Pulmonary artery endothelial cell (primary cell): ENCODE results near the gene ACP4. TPM values are rescaled to one million over a fixed set of nuclear protein-coding genes. Genes with fewer than 3 reads are reported as not detected.

Source experiments
- DNase-seq: peaks from one replicate; pipeline ENCODE4 v3.0.0-alpha.2; 2011; ENCODE audit warnings: low read depth, low spot score
- total RNA-seq: library from RNA; depleted of rRNA; stranded (reverse); fragments of >200 nt; gene quantifications from 2 replicates; pipeline ENCODE4 v1.2.3, GENCODE V29; 2014

Gene ACP4
- total RNA-seq, 1 donor from 2014 or later, result not detected

GRCh38 chr19:50842130-50842529 is 51.9 kb downstream of the ACP4 start:
- no peak for DNase-seq

- no peak for DNase-seq
Measured at GRCh38 chr19:50843205-50843604, 53.0 kb downstream of the ACP4 start.

GRCh38 chr19:50843701-50844221 is 53.5 kb downstream of the ACP4 start:
- no peak for DNase-seq

- no peak for DNase-seq
Measured at GRCh38 chr19:50844296-50844935, 54.2 kb downstream of the ACP4 start.

Other genes starting within 250 kb of the ACP4 start
- gene LRRC4B, start 222.0 kb upstream of the ACP4 start, total RNA-seq, result 0.07 TPM in 1 of 2 replicates, not detected in the other
- gene SYT3, start 150.5 kb upstream of the ACP4 start, total RNA-seq, result 0.04 TPM in 1 of 2 replicates, not detected in the other
- gene C19orf81, start 141.0 kb upstream of the ACP4 start, total RNA-seq, result 0.59 and 0.63 TPM in 2 replicates
- gene SHANK1, start 70.6 kb upstream of the ACP4 start, total RNA-seq, result 0.26 and 0.63 TPM in 2 replicates
- gene CLEC11A, start 67.1 kb upstream of the ACP4 start, total RNA-seq, result 4.0 and 4.3 TPM in 2 replicates
- gene GPR32, start 20.0 kb upstream of the ACP4 start, total RNA-seq, result not detected in 2 replicates
- not detected in 2 replicates for gene KLK1, start 33.4 kb downstream of the ACP4 start, total RNA-seq
- gene KLK15, start 43.2 kb downstream of the ACP4 start, total RNA-seq, result not detected in 2 replicates
- not detected in 2 replicates for gene KLK3, start 64.5 kb downstream of the ACP4 start, total RNA-seq
- gene KLK2, start 83.0 kb downstream of the ACP4 start, total RNA-seq, result not detected in 2 replicates
- not detected in 2 replicates for gene KLK4, start 121.0 kb downstream of the ACP4 start, total RNA-seq
- gene KLK5, start 162.6 kb downstream of the ACP4 start, total RNA-seq, result not detected in 2 replicates
- not detected in 2 replicates for gene KLK6, start 179.2 kb downstream of the ACP4 start, total RNA-seq
- gene KLK7, start 193.5 kb downstream of the ACP4 start, total RNA-seq, result not detected in 2 replicates
- not detected in 2 replicates for gene KLK8, start 211.2 kb downstream of the ACP4 start, total RNA-seq
- gene KLK10, start 229.3 kb downstream of the ACP4 start, total RNA-seq, result 0.04 TPM in 1 of 2 replicates, not detected in the other
- not detected in 2 replicates for gene KLK11, start 236.2 kb downstream of the ACP4 start, total RNA-seq
- gene KLK12, start 244.6 kb downstream of the ACP4 start, total RNA-seq, result not detected in 2 replicates